Stimulated activated CD8-positive, alpha-beta memory T cell treated with anti-CD3 and anti-CD28 coated beads, Interleukin-2, amount 100 ng/mL, for 48 hours (primary cell): Measurements from ENCODE around the gene KIAA1671.
A peak's percentile ranks its signal among the peaks of the same experiment; 100 is the strongest.

Source experiments
- DNase-seq, 2 donors: peaks; one replicate each; pipeline ENCODE4 v3.0.0-alpha.2; 2020; ENCODE audit warnings: low read depth in 2 of 2

KIAA1671 gene

DNA sequence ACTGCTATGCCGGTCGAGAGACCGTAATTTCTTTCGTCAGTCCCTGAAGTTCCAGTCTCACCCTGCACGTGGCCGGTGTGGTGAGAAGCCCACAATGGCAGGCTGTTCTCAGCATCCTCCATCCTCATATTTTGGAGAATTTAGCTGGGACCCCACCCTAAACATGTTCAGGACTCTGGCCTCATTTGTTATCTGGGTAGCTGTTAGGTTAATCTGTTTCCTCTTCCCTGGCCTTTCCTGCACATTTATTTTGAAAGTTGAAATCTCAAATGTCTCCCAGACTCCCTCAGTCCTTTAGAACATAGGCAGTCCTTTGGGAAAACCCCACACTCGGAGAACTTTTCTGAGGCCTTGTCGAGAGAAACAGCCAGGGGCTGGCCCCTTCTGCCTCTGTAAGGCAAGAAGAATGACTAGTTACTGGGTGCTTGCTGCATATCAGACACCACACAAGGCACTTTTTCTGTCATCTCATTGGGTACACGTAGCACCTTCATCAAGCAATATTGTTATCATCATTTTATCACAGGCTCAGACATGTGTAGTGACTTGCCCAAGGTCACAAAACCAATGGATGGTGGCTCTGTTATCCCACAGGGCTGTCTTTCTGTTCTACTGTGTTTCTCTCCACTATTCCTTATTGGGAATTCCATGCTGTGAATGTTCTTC lies 137.8 kb downstream of the KIAA1671 start:
- DNase-seq = no peak

GRCh38 chr22:25091458-25091857 lies 138.9 kb downstream of the KIAA1671 start:
- DNase-seq = no peak

GRCh38 chr22:25092119-25092518 lies 139.6 kb downstream of the KIAA1671 start:
- no peak for DNase-seq

GRCh38 chr22:25094579-25094978 lies 142.1 kb downstream of the KIAA1671 start:
- DNase-seq = no peak

GRCh38 chr22:25095869-25096268 lies 143.4 kb downstream of the KIAA1671 start:
- no peak for DNase-seq

GRCh38 chr22:25096638-25097405 lies 144.3 kb downstream of the KIAA1671 start:
- DNase-seq = no peak

- no peak for DNase-seq
These were observed 146.0 kb downstream of the KIAA1671 start for GRCh38 chr22:25098445-25099081.

DNA sequence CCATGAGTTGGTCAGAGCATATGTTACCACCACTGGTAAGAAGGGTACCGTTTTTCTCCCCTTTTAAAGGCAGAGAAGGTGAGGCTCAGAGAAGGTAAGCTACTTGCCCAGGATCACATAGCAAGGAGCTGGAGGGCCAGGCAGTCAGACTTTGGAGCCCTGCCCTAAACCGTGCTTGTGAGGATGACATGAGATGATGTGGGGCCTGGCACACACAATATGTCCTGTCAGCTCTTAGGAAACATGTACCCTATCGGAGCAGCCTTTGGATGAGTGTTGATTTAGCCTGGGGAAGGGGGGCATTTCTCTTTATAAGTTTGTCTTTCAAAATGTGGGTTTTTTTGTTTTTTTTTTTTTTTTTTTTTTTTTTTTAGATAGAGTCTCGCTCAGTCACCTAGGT lies 146.7 kb downstream of the KIAA1671 start:
- no peak for DNase-seq

- no peak for DNase-seq
These were observed 147.9 kb downstream of the KIAA1671 start for GRCh38 chr22:25100402-25100801.

DNA sequence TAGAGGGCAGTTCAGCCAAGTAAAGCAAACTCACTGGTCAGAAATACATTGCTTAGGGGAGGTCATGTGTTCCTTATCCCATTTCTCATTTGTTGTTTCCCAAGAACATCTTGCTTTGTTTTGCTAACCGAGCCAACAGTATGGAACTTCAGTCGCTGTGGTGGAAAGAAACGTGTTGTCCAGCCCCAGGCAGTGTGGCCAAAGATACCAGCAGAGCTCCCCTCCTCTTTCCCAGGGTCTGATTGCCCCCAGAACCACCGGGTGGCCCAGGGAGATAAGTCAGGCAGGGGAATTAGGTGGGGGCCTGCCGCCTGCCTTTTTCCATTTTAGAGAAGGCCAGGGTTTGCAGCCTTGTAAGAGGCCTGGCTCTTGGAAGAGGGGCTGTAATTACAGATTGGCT lies 148.4 kb downstream of the KIAA1671 start:
- no peak for DNase-seq

GRCh38 chr22:25101501-25101900 lies 149.0 kb downstream of the KIAA1671 start:
- DNase-seq = no peak

GRCh38 chr22:25101986-25102385 lies 149.5 kb downstream of the KIAA1671 start:
- no peak for DNase-seq

GRCh38 chr22:25102722-25103121 lies 150.2 kb downstream of the KIAA1671 start:
- DNase-seq = no peak

DNA sequence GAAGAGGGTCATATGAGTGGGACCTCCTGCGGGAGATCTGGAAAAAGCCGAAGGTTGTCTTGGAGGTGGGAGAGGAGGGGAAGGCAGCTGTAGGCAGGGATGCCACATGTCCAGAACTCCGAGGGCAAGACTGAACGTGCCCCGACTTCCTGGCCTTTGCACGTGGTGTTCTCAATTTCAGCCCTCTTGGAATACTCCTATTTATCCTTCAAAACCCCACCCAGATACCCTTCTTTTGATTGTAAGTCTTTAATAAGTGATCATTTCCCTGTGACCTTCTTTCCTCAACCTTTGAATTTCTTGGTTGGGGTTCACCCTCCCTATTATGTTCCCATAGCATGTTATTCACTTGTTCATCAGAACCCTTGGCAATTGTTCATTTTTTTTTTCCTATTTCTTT lies 151.9 kb downstream of the KIAA1671 start:
- no peak for DNase-seq

DNA sequence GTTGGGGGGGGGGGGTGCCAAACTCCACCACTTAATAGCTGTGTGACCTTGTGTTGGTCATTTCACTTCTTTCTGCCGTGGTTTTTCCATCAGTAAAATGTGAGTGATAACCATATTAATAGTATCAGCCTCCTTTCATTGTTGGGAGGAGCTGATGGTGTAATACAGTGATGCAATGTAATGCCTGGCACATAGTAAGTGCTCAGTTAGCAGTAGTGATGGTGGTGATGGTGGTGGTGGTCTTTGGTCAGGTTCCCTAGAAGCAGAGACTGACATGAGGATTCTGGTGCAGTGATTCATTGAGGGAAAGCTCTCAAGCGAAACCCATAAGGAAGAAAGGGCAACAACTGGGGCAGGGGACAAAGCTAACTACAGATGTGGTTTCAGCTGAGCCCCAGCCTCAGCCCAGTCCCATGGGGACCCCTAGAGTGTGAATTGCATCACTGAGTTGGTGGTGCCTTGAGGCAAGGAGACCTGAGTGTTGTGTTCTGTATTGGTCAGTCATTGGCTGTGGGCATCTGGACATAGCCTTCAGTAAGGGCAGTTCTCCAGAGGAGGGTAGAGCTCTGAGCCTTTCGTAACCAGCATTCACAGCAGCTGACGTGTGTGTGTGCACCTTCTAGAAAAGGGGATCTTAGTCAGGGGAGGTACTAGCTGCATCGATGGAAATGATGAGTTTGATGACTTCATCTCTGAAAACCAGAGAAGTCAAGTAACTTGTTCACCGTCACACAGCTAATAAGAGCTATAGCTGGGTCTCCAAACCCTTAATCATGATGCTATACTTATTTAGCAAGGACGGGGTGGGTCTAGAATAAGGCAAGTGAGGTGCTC lies 153.5 kb downstream of the KIAA1671 start:
- no peak for DNase-seq

DNA sequence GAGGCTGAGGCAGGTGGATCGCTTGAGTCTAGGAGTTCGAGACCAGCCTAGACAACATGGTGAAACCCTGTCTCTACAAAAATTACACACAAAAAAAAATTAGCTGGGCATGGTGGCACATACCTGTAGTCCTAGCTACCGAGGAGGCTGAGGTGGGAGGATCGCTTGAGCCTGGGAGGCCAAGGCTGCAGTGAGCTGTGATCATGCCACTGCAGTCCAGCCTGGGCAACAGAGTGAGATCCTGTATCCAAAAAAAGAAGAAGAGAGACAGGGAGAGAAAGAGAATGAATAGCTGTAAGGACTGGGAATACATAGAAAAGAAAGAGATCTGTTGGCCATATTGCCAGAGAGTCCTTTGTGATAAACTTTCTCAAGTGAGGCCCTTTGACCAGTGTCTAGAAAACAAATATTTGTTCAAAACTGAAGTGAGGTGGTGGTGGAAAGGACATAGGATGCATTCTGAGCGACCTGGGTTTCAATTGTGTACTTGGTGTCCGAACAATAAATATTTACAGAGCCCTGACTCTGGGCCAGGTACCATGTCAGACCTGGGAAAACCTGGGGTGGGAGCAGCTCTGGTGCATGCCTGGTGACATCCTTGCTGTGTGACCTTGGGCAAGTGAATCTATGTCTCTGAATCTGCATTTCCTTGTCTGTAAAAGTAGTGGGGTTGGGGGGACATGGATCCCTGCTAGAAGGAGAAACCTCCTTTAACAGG lies 157.5 kb downstream of the KIAA1671 start:
- DNase-seq = no peak

DNA sequence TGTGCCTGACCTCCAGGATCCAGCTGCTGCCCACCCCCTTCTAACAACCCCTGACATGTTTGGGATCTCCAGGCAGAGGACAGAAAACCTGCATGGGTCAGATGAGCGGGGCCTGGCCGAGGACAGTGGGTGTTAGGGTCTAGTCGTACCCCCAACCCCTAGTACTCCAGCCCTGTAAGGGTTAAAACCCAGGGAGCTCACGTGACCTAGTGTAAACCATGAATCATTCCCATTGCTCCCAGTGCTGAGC lies 158.0 kb downstream of the KIAA1671 start:
- DNase-seq = no peak

DNA sequence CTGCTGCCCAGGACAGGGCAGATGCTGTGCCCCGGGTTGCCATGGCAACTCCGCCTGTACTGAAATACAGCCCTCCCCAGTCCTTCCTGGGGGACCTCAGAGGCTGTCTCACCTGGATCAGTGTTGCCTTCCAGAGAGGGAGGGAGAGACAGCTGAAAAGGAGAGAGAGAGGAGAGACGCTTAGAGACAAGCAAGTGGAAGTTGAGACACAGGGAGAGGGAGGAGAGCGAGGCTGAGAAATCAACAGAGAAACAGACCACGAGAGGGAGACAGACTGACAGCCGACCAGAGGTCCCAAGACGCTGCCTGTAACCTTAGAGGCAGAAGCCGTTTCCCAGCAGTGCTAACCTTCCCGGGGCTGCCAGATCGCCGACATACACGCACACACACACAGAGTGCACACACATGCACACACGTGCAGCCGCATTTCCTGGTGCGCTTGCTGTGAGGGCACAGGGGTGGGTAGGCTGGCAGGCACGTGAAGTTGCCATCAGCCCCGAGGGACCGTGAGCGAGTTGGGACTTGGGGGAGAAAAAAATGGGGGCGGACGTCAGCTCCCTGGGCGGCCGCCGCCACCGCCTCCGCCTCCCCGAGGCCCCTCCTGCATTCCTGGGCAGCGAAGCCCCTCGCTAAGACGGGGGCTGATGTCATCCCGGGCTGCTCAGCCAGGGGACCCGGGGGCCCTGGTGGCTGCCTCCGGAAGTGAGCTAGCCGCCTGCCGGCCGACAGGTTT lies 158.5 kb downstream of the KIAA1671 start:
- peak; percentile 18 to 30 for DNase-seq

DNA sequence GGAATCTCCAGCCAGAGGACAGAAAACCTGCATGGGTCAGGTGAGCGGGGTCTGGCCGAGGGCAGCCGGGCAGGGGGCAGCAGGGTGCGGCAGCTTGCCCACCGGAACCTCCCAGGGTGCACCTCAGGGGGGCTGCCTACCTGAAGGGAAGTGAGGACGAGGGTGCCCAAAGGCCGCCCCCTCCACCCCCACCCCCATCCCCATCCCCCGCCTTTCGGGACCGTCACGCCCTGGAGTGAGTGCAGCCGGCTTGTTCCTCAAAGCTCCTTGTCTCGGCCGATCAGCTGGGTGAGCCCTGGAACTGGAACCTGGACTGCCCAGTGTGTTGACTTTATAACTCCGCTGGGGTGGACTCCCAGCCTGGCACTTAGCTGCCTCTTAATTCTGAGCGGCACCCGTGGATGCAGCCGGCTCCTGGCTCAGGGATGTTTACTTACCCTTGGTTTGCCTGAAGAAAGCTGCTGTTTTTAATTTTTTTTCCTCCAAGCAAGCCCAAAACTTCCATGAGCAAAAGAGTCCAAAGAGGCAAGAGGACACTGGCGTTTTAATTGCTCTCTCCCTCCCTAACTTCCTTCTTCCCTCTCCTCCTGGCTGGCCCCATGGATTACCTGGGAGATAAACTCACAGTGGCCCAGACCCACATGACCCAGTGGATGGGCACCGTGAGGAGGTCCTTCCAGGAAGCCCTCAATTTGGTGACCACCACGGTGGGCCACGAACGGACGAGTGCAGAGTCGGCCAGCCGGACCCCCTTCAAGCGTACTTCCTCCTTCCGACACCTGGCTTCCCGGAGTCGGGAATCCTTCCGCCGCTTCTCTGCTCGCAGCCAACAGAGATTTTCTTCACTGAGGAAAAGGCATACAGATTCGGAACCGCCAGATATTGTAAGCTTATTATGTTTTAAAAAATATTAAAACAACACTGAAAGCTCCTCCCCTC lies 159.3 kb downstream of the KIAA1671 start:
- no peak for DNase-seq
